ENCODE data around the gene SDR39U1.
A peak's percentile ranks its signal among the peaks of the same experiment; 100 is the strongest.

The SDR39U1 gene

DNA sequence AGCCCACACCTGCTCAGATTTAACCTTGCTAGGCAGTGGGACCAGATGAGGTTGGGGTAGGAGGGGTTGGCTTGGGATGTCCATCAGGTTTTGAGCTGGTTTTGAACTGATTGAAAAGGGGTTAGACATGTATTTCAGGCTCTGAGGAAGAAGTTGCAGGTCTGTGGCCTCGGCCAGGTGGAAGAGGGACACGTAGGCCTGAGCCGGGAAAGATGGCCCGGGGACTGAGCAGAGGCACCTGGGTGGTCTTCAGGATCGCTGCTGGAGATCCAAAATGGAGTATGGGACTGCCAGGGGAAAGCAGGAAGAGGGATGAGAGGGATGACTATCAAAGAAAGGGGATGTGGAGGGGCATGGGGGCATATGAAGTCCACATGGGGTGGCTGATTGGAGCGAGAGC, 36.2 kb downstream of the SDR39U1 start:
- TF ChIP-seq, protein P1, sequence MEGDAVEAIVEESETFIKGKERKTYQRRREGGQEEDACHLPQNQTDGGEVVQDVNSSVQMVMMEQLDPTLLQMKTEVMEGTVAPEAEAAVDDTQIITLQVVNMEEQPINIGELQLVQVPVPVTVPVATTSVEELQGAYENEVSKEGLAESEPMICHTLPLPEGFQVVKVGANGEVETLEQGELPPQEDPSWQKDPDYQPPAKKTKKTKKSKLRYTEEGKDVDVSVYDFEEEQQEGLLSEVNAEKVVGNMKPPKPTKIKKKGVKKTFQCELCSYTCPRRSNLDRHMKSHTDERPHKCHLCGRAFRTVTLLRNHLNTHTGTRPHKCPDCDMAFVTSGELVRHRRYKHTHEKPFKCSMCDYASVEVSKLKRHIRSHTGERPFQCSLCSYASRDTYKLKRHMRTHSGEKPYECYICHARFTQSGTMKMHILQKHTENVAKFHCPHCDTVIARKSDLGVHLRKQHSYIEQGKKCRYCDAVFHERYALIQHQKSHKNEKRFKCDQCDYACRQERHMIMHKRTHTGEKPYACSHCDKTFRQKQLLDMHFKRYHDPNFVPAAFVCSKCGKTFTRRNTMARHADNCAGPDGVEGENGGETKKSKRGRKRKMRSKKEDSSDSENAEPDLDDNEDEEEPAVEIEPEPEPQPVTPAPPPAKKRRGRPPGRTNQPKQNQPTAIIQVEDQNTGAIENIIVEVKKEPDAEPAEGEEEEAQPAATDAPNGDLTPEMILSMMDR (IDR thresholded peaks at IDR 0.05; ENCODE audit: low read length, missing control alignments), result no peak
- H3K4me3 ChIP-seq (replicated peaks; ENCODE audit: low read depth, low read length), result no peak overlapping the region
- DNase-seq (ENCODE audit: low read depth), result no peak

DNA sequence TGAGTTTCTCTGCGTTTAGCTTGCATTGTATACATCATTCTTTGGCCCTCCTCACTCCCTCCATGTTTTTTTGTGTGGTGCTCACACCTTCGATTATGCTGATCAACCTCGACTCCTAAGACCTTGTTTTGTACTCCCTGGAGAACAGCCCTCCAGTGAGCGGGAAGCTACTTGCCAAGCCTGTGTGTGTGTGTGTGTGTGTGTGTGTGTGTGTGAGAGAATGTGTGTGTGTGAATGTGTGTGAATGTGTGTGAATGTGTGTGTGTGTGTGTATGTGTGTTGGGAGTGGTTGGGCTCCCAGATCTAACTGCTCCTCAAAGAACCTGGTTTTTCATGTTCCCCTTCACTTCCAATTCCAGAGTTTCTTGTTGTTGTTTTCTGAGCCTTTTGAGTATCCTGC, 37.8 kb downstream of the SDR39U1 start:
- DNase-seq (ENCODE audit: low read depth), result no peak
- H3K4me3 ChIP-seq (replicated peaks; ENCODE audit: low read depth, low read length), result no peak overlapping the region
- TF ChIP-seq, protein P1 (IDR thresholded peaks at IDR 0.05; ENCODE audit: low read length, missing control alignments), result no peak

DNA sequence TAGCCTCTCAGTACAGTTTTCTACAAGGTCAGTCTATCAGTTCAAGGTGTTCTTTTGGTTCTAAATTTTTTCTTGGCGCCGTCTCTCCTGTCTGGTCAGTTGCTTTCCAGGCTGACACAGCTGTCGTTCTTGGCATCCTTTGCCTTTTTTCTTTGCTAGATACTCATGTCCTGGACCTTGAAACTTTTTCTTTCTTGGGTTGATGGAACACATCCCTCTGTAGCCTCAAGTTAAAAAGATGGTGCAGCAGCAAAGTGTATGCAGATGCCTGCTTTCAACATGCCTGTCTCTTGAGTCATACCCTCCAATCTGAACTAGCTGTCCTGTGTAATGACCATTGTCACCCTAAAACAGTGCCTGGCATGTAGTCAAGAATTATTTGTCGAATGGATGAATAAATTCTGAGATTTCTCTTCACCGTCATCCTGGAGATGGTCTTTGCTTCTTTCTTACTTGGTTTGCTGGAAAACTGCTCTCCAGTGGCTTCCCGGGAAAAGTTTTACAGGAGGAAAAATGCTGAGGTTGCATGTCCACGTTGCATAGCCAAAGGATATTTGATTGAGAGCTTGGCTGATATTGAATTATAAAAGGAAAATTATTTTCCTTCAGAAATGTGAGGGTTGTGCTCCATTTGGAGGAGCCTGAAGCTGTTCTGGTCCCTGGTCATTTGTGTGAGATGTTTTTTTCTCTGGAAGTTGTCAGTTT, 39.1 kb downstream of the SDR39U1 start:
- H3K4me3 ChIP-seq (replicated peaks; ENCODE audit: low read depth, low read length), result no peak overlapping the region
- peak; percentile 56 for DNase-seq (ENCODE audit: low read depth)
- TF ChIP-seq, protein P1 (IDR thresholded peaks at IDR 0.05; ENCODE audit: low read length, missing control alignments), result no peak

DNA sequence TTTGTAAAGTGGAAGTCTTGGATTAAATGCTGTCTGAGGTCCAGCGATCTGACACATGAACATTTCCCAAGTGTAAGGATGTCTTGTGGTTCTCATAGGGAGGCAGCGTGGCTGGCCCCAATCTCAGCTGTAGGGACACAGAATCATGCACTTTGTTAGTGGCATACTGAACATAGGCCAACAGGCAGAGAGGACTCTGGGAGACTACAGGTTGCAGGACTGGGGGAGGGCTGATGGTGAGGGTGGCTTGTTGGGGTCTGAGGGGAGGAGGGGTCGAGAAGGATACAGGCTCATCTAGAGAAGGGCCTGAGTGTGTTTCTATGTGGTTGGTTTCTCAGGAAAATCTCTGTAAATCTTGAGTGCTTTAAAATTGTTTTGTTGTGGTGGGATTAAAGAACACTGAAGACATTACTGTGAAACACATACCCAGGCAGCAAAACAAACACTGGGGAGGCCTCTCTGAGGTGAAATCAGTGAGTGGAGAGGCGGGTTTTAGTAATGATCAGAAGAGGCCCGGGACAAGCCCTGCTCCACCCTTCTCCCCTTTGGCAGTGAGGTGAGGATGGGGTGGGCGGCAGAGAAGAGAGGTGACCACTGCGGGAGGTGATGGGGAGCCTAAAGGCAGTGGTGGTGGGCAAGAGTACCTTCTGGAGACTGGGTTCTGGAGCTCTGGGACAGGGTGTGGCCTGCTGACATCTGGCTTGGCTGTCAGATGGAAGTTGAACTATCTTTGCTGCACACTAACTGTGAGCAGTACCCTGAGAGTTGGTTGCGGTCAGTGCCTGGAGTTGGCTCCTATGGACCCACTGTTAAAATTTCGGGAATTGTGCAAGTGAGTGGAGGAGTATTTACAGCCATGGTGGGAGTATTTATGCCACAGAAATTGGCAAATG, 40.5 kb downstream of the SDR39U1 start:
- peak overlapping the region; percentile 7 for H3K4me3 ChIP-seq (replicated peaks; ENCODE audit: low read depth, low read length)
- DNase-seq (ENCODE audit: low read depth), result no peak
- TF ChIP-seq, protein P1 (IDR thresholded peaks at IDR 0.05; ENCODE audit: low read length, missing control alignments), result no peak

DNA sequence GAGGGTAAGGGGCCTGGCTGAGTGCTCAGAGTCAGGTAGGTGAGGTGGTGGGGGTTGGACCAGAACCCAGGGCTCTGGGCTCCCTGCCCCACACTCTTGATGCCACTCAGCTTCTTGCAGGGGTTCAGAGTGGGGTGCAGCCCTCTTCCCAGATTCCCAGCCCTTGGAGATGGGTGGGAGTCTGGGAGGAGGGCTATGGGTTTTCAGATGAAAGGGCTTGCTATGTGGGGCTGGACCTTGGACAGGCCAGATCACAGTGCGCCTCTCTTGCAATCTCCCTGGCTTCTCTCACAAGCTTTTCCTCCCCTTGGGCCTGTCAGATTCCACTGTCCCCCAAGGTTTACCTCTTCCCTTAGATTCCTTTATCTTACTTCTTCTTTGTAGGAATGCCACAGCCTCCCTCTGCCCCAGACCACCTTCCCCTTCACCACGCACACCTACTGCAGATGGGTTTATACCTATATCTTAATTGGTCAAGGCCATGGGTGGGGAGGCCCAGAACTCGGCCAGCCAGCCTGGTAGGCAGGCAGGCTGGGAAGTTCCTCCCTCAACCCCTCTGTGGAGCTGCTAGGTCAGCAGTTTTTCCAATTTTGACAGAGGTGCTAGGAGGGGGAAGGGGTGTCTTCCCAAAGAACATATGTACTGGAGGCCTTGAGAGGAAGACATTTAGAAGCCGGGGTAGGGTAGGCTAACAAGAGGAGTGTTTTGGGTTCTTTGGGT, 42.4 kb downstream of the SDR39U1 start:
- no peak for DNase-seq (ENCODE audit: low read depth)
- TF ChIP-seq, protein P1 (IDR thresholded peaks at IDR 0.05; ENCODE audit: low read length, missing control alignments), result no peak
- peak overlapping the region; percentile 72 for H3K4me3 ChIP-seq (replicated peaks; ENCODE audit: low read depth, low read length)

DNA sequence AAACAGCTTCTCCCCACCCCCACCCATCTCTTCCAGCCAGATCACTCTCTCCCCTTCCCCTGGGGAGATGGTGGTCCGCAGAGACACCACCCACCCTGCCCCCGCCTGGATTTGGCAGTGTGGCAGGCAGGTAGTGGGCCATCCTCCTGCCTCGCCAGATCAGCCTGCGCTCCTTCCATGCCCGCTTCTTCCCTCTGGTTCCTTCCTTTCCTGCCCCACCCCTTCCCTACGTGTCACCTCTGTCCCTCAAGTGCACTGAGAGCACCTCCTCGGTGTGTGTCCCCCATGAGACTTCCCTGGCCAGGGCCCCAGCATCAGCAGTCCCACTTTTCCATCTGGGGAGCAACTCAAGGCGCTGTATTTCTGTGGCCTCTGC, 43.1 kb downstream of the SDR39U1 start:
- no peak for DNase-seq (ENCODE audit: low read depth)
- TF ChIP-seq, protein P1 (IDR thresholded peaks at IDR 0.05; ENCODE audit: low read length, missing control alignments), result no peak

More for the DNA sequence above, 43.1 kb downstream of the SDR39U1 start:
- peak overlapping the region; percentile 72 for H3K4me3 ChIP-seq (replicated peaks; ENCODE audit: low read depth, low read length)

All from fibroblast of pulmonary artery (primary cell).